Upper lobe of right lung (tissue), 1 donor: ENCODE data around the gene RABL2B. TPM values are rescaled to one million over a fixed set of nuclear protein-coding genes. Genes with fewer than 3 reads are reported as not detected.

Source experiments
- ATAC-seq: fragments of 200-7000 bp; cut with Tn5 transposase; one replicate; pipeline ENCODE4 v1.9.1; 2020; ENCODE audit warnings: mild to moderate bottlenecking, moderate library complexity
- DNase-seq: peaks from one replicate; pipeline ENCODE4 v3.0.0-alpha.2; 2020
- H3K27ac ChIP-seq: fragments of 200-600 bp; one replicate; pipeline ENCODE4 v1.8.0; 2022
- H3K27me3 ChIP-seq: fragments of 200-600 bp; one replicate; pipeline ENCODE4 v1.8.0; 2022; ENCODE audit warnings: mild to moderate bottlenecking
- H3K36me3 ChIP-seq: fragments of 200-600 bp; one replicate; pipeline ENCODE4 v1.8.0; 2022
- H3K4me1 ChIP-seq: fragments of 200-600 bp; one replicate; pipeline ENCODE4 v1.8.0; 2022
- H3K4me3 ChIP-seq: fragments of 200-600 bp; one replicate; pipeline ENCODE4 v1.8.0; 2022; ENCODE audit warnings: mild to moderate bottlenecking
- H3K9me3 ChIP-seq: fragments of 200-600 bp; one replicate; pipeline ENCODE4 v1.8.0; 2022
- intact Hi-C: fragments of 100-400 bp; cut with DNase I; formaldehyde crosslinking; loops from one replicate; pipeline ENCODE4 v1.11.0; 2022
- total RNA-seq: library from RNA; stranded (reverse); fragmentation: NEBNext Ultra II Directional; extraction: Animal tissue kit (Norgen Biotek cat#: 25700); gene quantifications from one replicate; pipeline ENCODE4 v1.2.1, GENCODE V29; 2021
- TF ChIP-seq, protein P1 (sequence below): fragments of 200-600 bp; IDR thresholded peaks from one replicate; pipeline ENCODE4 v1.8.0; 2022; ENCODE audit warnings: antibody characterized with exemption
- donor health status: DM: no; HTN: yes; CAD: no; lungs with severe emphysema.

The RABL2B gene
- total RNA-seq, 1 donor from 2014 or later: 27.0 TPM

DNA sequence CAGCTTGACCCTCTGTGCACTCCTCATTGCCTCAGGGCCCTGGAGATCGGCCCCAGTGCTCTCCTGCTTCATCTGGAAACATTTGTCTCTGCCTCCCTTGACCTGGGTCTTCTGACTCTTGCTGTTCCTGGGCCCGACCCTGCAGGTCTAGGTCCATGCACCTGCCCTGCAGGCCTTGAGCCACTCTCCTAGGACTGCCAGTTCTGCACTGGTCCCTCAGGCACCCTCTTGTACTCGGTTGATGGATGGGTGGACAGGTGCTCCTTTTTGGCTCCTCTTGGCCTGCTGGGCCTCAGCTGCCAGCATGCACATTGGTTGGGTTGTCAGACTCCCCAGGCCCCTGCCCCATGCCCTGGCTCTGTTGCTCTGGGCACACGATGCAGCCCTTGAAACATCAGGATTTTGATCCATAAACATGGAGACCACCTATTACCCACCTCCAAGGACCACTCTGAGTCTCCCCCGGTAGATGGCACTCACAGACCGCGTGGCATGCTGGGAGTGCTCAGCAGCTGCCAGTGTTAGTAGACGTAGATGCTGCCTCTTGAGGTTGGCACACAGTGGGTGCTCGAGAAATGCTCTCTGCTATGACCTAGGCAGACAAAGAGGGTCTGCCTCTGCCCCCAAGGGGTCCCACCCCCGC lies 65.6 kb downstream of the RABL2B start:
- ATAC-seq (no peak), DNase-seq (no peak)
- intact Hi-C loops: no loop called here
- H3K4me1 ChIP-seq: peaks cover 4% of the 10 kb centered on the region
- TF ChIP-seq, protein P1, sequence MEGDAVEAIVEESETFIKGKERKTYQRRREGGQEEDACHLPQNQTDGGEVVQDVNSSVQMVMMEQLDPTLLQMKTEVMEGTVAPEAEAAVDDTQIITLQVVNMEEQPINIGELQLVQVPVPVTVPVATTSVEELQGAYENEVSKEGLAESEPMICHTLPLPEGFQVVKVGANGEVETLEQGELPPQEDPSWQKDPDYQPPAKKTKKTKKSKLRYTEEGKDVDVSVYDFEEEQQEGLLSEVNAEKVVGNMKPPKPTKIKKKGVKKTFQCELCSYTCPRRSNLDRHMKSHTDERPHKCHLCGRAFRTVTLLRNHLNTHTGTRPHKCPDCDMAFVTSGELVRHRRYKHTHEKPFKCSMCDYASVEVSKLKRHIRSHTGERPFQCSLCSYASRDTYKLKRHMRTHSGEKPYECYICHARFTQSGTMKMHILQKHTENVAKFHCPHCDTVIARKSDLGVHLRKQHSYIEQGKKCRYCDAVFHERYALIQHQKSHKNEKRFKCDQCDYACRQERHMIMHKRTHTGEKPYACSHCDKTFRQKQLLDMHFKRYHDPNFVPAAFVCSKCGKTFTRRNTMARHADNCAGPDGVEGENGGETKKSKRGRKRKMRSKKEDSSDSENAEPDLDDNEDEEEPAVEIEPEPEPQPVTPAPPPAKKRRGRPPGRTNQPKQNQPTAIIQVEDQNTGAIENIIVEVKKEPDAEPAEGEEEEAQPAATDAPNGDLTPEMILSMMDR: no peak
- no peaks in the 10 kb centered on the region for H3K9me3 ChIP-seq
- no peak overlapping the region for H3K4me3 ChIP-seq
- no peaks in the 10 kb centered on the region for H3K27me3 ChIP-seq
- H3K27ac ChIP-seq: no peak overlapping the region
- H3K36me3 ChIP-seq: no peaks in the 10 kb centered on the region

Other genes with a start within 250 kb of the RABL2B start
- 0.69 TPM for gene KLHDC7B, start 237.7 kb downstream of the RABL2B start, total RNA-seq
- gene SYCE3, start 220.7 kb downstream of the RABL2B start, total RNA-seq: not detected
- gene CPT1B, start 205.2 kb downstream of the RABL2B start, total RNA-seq: 12.7 TPM
- 66.7 TPM for gene CHKB, start 200.8 kb downstream of the RABL2B start, total RNA-seq
- 2.6 TPM for gene MAPK8IP2, start 182.8 kb downstream of the RABL2B start, total RNA-seq
- gene ARSA, start 155.5 kb downstream of the RABL2B start, total RNA-seq: 46.4 TPM
- gene SHANK3, start 110.8 kb downstream of the RABL2B start, total RNA-seq: 59.9 TPM
- 4.5 TPM for gene ACR, start 45.4 kb downstream of the RABL2B start, total RNA-seq